Glutamatergic neuron (in vitro differentiated cells): ENCODE measurements around the gene GIGYF2. TPM values are rescaled to one million over a fixed set of nuclear protein-coding genes. Genes with fewer than 3 reads are reported as not detected.

Source experiments
- DNase-seq: peaks from one replicate; pipeline ENCODE4 v3.0.0; 2022
- H3K27ac Mint-ChIP-seq: one replicate; pipeline ENCODE4 v1.8.0; 2020; ENCODE audit warnings: mild to moderate bottlenecking, mixed read lengths, inconsistent platforms; ENCODE audit not compliant: unreplicated experiment
- H3K27me3 Mint-ChIP-seq: one replicate; pipeline ENCODE4 v1.8.0; 2020; ENCODE audit warnings: mild to moderate bottlenecking, moderate library complexity, mixed read lengths, inconsistent platforms; ENCODE audit not compliant: unreplicated experiment
- H3K36me3 Mint-ChIP-seq: one replicate; pipeline ENCODE4 v1.8.0; 2020; ENCODE audit warnings: mild to moderate bottlenecking, mixed read lengths, inconsistent platforms; ENCODE audit not compliant: unreplicated experiment
- H3K4me1 Mint-ChIP-seq: one replicate; pipeline ENCODE4 v1.8.0; 2020; ENCODE audit warnings: mild to moderate bottlenecking, low read depth, mixed read lengths, inconsistent platforms; ENCODE audit not compliant: unreplicated experiment
- H3K4me3 Mint-ChIP-seq: one replicate; pipeline ENCODE4 v1.8.0; 2020; ENCODE audit warnings: mild to moderate bottlenecking, mixed read lengths, inconsistent platforms; ENCODE audit not compliant: unreplicated experiment
- H3K9me3 Mint-ChIP-seq: one replicate; pipeline ENCODE4 v1.8.0; 2020; ENCODE audit warnings: mild to moderate bottlenecking, moderate library complexity, mixed read lengths, inconsistent platforms; ENCODE audit not compliant: unreplicated experiment
- total RNA-seq: library from RNA; stranded (reverse); fragmentation: NEBNext Ultra II Directional; extraction: Animal tissue kit (Norgen Biotek cat#: 25700); gene quantifications from one replicate; pipeline ENCODE4 v1.2.1, GENCODE V29; 2021; ENCODE audit not compliant: unreplicated experiment
- TF ChIP-seq, protein P1 (sequence below): fragments of 200-600 bp; sonication (generic); IDR thresholded peaks from one replicate; pipeline ENCODE4 v1.5.0; 2021; ENCODE audit not compliant: partially characterized antibody, unreplicated experiment

GIGYF2 gene
- total RNA-seq, 1 donor from 2014 or later: 91.7 TPM

DNA sequence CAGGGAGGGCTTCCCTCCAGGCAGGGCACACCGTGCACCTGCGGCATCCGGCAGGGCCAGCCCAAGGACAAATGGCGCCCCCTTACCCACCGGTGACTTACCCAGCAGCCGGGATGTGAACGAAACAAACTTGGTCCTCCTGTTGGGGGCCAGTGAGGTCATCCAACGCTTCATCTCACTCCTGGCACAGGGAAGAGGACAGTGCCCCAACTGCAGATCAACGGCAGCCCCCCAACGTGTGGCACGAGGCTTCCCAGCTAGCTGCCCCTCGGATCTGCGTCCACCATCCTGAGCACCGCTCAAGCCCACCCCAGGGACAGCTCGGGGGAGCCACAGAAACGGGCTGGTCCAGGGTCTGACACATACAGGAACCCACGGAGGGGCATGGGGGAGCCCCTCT, 185.0 kb downstream of the GIGYF2 start:
- peaks cover 2% of the 10 kb centered on the region for H3K4me1 Mint-ChIP-seq
- H3K4me3 Mint-ChIP-seq: no peak overlapping the region
- TF ChIP-seq, protein P1, sequence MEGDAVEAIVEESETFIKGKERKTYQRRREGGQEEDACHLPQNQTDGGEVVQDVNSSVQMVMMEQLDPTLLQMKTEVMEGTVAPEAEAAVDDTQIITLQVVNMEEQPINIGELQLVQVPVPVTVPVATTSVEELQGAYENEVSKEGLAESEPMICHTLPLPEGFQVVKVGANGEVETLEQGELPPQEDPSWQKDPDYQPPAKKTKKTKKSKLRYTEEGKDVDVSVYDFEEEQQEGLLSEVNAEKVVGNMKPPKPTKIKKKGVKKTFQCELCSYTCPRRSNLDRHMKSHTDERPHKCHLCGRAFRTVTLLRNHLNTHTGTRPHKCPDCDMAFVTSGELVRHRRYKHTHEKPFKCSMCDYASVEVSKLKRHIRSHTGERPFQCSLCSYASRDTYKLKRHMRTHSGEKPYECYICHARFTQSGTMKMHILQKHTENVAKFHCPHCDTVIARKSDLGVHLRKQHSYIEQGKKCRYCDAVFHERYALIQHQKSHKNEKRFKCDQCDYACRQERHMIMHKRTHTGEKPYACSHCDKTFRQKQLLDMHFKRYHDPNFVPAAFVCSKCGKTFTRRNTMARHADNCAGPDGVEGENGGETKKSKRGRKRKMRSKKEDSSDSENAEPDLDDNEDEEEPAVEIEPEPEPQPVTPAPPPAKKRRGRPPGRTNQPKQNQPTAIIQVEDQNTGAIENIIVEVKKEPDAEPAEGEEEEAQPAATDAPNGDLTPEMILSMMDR: no peak
- H3K27ac Mint-ChIP-seq: no peak overlapping the region
- peaks cover 9% of the 10 kb centered on the region for H3K9me3 Mint-ChIP-seq
- H3K36me3 Mint-ChIP-seq: no peaks in the 10 kb centered on the region
- peaks cover 11% of the 10 kb centered on the region for H3K27me3 Mint-ChIP-seq
- DNase-seq: no peak

DNA sequence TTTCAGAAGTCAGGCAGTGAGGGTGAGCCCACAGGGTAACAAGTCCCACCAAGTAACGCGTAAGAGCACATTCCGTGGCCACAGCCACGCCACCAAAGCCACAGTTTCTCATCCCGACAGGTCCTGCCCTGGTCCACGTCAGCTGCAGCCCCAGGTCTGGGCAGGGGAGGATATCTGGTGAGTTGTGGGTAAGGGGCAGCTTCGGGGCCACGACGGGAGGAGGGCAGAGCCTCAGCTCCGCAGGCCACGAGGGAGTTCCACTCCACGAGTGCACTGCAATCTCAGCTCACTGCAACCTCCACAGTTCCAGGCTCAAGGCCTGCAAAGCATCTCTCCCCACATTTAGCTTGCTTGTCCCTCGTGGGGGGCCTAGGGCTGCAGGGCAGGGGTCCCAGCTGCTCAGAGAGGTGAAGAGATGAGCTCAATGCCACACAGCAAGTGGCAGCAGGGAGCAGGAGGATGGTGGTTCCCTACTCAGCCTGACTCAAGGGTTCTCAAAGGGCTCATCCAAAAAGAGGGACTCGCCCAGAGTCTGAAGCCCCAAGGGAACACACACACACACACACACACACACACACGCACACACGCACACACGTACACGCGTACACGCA, 185.5 kb downstream of the GIGYF2 start:
- Mint-ChIP-seq H3K4me3 (no peak overlapping the region), H3K9me3 (peaks cover 9% of the 10 kb centered on the region), H3K27ac (no peak overlapping the region), H3K4me1 (peaks cover under 1% of the 10 kb centered on the region), H3K36me3 (no peaks in the 10 kb centered on the region), H3K27me3 (peaks cover 10% of the 10 kb centered on the region)
- DNase-seq: no peak
- TF ChIP-seq, protein P1: no peak

DNA sequence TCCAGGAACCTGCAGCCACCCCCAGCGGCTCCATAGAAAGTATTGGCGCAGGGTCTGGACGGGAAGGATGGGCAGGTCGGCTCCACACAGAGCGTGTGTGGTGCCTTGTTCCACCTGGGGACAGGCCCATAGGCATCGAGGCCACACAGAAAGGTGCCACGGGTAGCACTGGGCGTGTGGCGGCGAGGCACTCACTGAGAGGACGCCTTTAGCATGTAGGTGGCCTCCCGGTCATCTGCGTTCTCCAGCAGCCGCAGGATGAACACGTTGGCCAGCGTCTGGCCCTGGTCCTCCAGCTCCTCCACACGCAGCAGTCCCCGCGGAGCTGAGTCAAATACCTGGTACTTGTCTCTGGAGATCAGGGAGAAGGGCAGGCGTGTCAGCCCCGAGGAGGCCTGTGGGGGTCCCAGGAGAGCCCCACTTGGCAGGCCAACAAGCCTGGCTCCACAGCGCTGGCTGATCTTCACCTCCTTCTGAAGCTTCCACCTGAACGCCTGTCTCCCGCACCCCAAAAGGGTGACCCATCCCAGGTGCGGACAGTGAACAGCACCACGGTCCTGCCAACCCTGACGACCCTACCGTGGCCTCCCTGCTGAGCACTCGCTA, 186.1 kb downstream of the GIGYF2 start:
- TF ChIP-seq, protein P1: no peak
- no peaks in the 10 kb centered on the region for H3K4me1 Mint-ChIP-seq
- no peak overlapping the region for H3K27ac Mint-ChIP-seq
- H3K9me3 Mint-ChIP-seq: peaks cover 8% of the 10 kb centered on the region
- no peaks in the 10 kb centered on the region for H3K36me3 Mint-ChIP-seq
- no peak overlapping the region for H3K4me3 Mint-ChIP-seq
- DNase-seq: no peak
- peaks cover 9% of the 10 kb centered on the region for H3K27me3 Mint-ChIP-seq

DNA sequence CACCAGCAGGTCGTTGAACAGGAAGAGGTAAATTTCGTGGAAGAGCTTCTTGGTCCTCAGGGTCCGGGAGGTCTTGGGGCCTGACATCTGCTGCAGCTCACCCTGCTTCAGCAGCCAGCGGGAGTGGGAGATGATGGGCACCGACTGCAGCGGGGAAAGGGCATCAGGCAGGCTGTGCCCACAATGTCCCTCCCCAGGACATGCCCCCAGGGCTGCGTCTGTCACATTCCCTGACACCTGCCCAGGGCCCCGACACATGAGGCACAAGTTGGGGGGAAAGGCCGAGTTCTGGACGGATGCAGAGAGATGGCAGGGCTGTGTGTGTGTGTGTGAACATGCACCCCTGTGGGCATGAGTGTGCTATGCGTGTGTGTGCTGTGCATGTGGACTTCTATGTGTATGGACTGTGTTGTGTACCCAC, 186.9 kb downstream of the GIGYF2 start:
- Mint-ChIP-seq H3K36me3 (no peaks in the 10 kb centered on the region), H3K27ac (no peak overlapping the region), H3K4me3 (no peak overlapping the region), H3K27me3 (peaks cover 6% of the 10 kb centered on the region), H3K4me1 (no peaks in the 10 kb centered on the region), H3K9me3 (peaks cover 8% of the 10 kb centered on the region)
- peak; percentile 8 for DNase-seq
- TF ChIP-seq, protein P1: no peak

DNA sequence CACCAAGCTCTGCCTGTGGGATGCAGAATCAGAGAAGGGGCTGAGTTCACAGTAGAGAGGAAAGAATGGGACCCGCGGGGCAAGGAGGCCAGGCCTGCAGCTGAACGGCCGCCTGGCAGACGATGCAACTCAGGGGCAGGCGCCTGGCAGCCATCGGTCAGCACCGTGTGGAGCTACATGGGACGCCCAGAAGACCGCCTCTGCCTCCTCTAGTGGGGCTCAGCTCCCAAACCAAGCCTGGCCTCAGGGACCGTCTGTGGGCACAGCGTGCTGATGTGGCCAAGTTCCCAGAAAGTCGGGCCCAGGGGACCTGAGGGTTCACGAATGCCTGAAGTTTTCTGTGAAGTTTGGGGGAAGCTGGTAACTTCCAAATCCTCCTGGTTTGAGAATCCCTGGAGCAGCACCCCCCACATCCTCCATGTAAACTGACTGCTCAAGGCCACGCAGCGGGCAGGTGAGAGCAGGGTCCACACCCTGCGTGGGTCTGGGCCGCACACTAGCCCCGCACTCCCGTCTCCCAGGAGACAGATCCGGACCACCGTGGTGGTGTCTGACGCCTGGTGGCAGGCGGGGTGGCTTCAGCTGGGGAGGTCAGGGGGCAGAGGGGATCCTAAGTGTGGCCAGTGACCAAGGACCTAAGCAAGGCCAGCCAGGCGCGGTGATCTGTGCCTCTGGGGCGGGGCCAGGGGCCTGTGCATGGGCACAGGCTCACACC, 187.6 kb downstream of the GIGYF2 start:
- peak; percentile 16 for DNase-seq
- H3K27ac Mint-ChIP-seq: no peak overlapping the region
- TF ChIP-seq, protein P1: no peak
- no peak overlapping the region for H3K4me3 Mint-ChIP-seq
- peaks cover 8% of the 10 kb centered on the region for H3K9me3 Mint-ChIP-seq
- H3K27me3 Mint-ChIP-seq: peaks cover 9% of the 10 kb centered on the region
- no peaks in the 10 kb centered on the region for H3K36me3 Mint-ChIP-seq
- no peaks in the 10 kb centered on the region for H3K4me1 Mint-ChIP-seq
